Measurements from ENCODE around the gene TRDN.

Gene TRDN

GRCh38 chr6:123636782-123637181, at the start of gene TRDN:
Gene TRDN (minus strand): TSS chr6:123636950. CDS start chr6:123636775, 175 bp downstream.
- no peak for ATAC-seq

GRCh38 chr6:123681957-123682462, 45.3 kb upstream of the TRDN start:
- no peak for ATAC-seq
- TF ChIP-seq, protein P1, sequence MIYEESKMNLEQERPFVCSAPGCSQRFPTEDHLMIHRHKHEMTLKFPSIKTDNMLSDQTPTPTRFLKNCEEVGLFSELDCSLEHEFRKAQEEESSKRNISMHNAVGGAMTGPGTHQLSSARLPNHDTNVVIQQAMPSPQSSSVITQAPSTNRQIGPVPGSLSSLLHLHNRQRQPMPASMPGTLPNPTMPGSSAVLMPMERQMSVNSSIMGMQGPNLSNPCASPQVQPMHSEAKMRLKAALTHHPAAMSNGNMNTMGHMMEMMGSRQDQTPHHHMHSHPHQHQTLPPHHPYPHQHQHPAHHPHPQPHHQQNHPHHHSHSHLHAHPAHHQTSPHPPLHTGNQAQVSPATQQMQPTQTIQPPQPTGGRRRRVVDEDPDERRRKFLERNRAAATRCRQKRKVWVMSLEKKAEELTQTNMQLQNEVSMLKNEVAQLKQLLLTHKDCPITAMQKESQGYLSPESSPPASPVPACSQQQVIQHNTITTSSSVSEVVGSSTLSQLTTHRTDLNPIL (CRISPR knock-in tag; IDR thresholded peaks at IDR 0.05; ENCODE audit: low read depth), result no peak
- no peak for TF ChIP-seq ESRRG (CRISPR knock-in tag; IDR thresholded peaks at IDR 0.05)

More at GRCh38 chr6:123636782-123637181, at the start of gene TRDN:
- no peak for TF ChIP-seq ZNF70 (CRISPR knock-in tag; IDR thresholded peaks at IDR 0.05)
- no peak for TF ChIP-seq TSHZ2 (CRISPR knock-in tag; IDR thresholded peaks at IDR 0.05)
- TF ChIP-seq ZNF565 (CRISPR knock-in tag; conservative IDR thresholded peaks at IDR 0.05; ENCODE audit: low read depth), result no peak
- TF ChIP-seq TCF4 (CRISPR knock-in tag; IDR thresholded peaks at IDR 0.05; ENCODE audit: borderline replicate concordance), result no peak
- no peak for TF ChIP-seq OSR1 (CRISPR knock-in tag; IDR thresholded peaks at IDR 0.05)
- TF ChIP-seq TOX (CRISPR knock-in tag; IDR thresholded peaks at IDR 0.05; ENCODE audit: borderline replicate concordance), result no peak

- no peak for ATAC-seq
- TF ChIP-seq, protein P1 (CRISPR knock-in tag; IDR thresholded peaks at IDR 0.05; ENCODE audit: low read depth), result no peak
- no peak for TF ChIP-seq ESRRG (CRISPR knock-in tag; IDR thresholded peaks at IDR 0.05)
- TF ChIP-seq RARB (CRISPR knock-in tag; IDR thresholded peaks at IDR 0.05), result no peak
- TF ChIP-seq ZFP30 (CRISPR knock-in tag; IDR thresholded peaks at IDR 0.05), result no peak
- no peak for TF ChIP-seq OSR1 (CRISPR knock-in tag; IDR thresholded peaks at IDR 0.05)
- no peak for TF ChIP-seq ARNTL (CRISPR knock-in tag; IDR thresholded peaks at IDR 0.05; ENCODE audit: borderline replicate concordance, low read depth)
- TF ChIP-seq ZC3H10 (CRISPR knock-in tag; IDR thresholded peaks at IDR 0.05), result no peak
- no peak for TF ChIP-seq TSHZ2 (CRISPR knock-in tag; IDR thresholded peaks at IDR 0.05)
- no peak for TF ChIP-seq SNAI2 (CRISPR knock-in tag; IDR thresholded peaks at IDR 0.05)
- TF ChIP-seq CSDC2 (CRISPR knock-in tag; IDR thresholded peaks at IDR 0.05), result no peak
- no peak for TF ChIP-seq GLIS3 (CRISPR knock-in tag; IDR thresholded peaks at IDR 0.05)
- TF ChIP-seq CSRNP3 (CRISPR knock-in tag; IDR thresholded peaks at IDR 0.05), result no peak
- TF ChIP-seq TCF4 (CRISPR knock-in tag; IDR thresholded peaks at IDR 0.05; ENCODE audit: borderline replicate concordance), result no peak
- TF ChIP-seq TOX (CRISPR knock-in tag; IDR thresholded peaks at IDR 0.05; ENCODE audit: borderline replicate concordance), result no peak
- TF ChIP-seq, protein P2, sequence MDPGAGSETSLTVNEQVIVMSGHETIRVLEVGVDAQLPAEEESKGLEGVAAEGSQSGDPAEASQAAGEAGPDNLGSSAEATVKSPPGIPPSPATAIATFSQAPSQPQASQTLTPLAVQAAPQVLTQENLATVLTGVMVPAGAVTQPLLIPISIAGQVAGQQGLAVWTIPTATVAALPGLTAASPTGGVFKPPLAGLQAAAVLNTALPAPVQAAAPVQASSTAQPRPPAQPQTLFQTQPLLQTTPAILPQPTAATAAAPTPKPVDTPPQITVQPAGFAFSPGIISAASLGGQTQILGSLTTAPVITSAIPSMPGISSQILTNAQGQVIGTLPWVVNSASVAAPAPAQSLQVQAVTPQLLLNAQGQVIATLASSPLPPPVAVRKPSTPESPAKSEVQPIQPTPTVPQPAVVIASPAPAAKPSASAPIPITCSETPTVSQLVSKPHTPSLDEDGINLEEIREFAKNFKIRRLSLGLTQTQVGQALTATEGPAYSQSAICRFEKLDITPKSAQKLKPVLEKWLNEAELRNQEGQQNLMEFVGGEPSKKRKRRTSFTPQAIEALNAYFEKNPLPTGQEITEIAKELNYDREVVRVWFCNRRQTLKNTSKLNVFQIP (CRISPR knock-in tag; IDR thresholded peaks at IDR 0.05; ENCODE audit: borderline replicate concordance, low read depth), result no peak
- TF ChIP-seq ZFP3 (CRISPR knock-in tag; IDR thresholded peaks at IDR 0.05), result no peak
- TF ChIP-seq, protein P3, sequence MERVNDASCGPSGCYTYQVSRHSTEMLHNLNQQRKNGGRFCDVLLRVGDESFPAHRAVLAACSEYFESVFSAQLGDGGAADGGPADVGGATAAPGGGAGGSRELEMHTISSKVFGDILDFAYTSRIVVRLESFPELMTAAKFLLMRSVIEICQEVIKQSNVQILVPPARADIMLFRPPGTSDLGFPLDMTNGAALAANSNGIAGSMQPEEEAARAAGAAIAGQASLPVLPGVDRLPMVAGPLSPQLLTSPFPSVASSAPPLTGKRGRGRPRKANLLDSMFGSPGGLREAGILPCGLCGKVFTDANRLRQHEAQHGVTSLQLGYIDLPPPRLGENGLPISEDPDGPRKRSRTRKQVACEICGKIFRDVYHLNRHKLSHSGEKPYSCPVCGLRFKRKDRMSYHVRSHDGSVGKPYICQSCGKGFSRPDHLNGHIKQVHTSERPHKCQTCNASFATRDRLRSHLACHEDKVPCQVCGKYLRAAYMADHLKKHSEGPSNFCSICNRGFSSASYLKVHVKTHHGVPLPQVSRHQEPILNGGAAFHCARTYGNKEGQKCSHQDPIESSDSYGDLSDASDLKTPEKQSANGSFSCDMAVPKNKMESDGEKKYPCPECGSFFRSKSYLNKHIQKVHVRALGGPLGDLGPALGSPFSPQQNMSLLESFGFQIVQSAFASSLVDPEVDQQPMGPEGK (CRISPR knock-in tag; IDR thresholded peaks at IDR 0.05; ENCODE audit: borderline replicate concordance), result no peak
- TF ChIP-seq PPARA (CRISPR knock-in tag; IDR thresholded peaks at IDR 0.05; ENCODE audit: borderline replicate concordance), result no peak
- TF ChIP-seq ZNF8 (CRISPR knock-in tag; IDR thresholded peaks at IDR 0.05), result no peak
These were observed 41.1 kb upstream of the TRDN start for GRCh38 chr6:123677897-123678296.

All from SK-N-SH treated with all-trans-retinoic acid at 6 μM for 48 hours (cell line).